Fibroblast of lung (primary cell): ENCODE results near the gene TBC1D5. TPM values are rescaled to one million over a fixed set of nuclear protein-coding genes. Genes with fewer than 3 reads are reported as not detected.

Experiments used
- DNase-seq, 2 donors: peaks; one replicate each; pipeline versions ENCODE4 v3.0.0 to v3.0.0-alpha.2; 2010; ENCODE audit warnings: low read depth in 2 of 2
- H2AFZ ChIP-seq: 2 replicates; pipeline ENCODE4 v1.5.1; 2012; ENCODE audit warnings: low read length, control low read depth, inconsistent platforms
- H3K27ac ChIP-seq: 2 replicates; pipeline ENCODE4 v1.5.1; 2011; ENCODE audit warnings: low read length, control low read depth; ENCODE audit not compliant: insufficient read depth
- H3K27me3 ChIP-seq: 2 replicates; pipeline ENCODE4 v1.5.1; 2011; ENCODE audit warnings: mild to moderate bottlenecking, low read length; ENCODE audit not compliant: control insufficient read depth, insufficient read depth
- H3K36me3 ChIP-seq: 2 replicates; pipeline ENCODE4 v1.5.1; 2011; ENCODE audit warnings: low read length; ENCODE audit not compliant: control insufficient read depth, insufficient read depth
- H3K4me1 ChIP-seq: 2 replicates; pipeline ENCODE4 v1.5.1; 2011; ENCODE audit warnings: low read length; ENCODE audit not compliant: control insufficient read depth, insufficient read depth; ENCODE audit errors: extremely low read depth
- H3K4me2 ChIP-seq: 2 replicates; pipeline ENCODE4 v1.5.1; 2011; ENCODE audit warnings: low read length, control low read depth; ENCODE audit not compliant: insufficient read depth; ENCODE audit errors: extremely low read depth
- H3K4me3 ChIP-seq, 4 experiments: fragments of 200-600 bp in 1 of 4; sonication (generic) in 1 of 4; replicated peaks in 1 of 4; 2 replicates each; pipeline ENCODE4 v1.5.1; 2011 to 2016; ENCODE audit warnings: low read length in 4 of 4, low read depth in 3 of 4, mild to moderate bottlenecking in 3 of 4, control low read depth in 2 of 4, inconsistent platforms in 1 of 4, mixed read lengths in 1 of 4; ENCODE audit not compliant: insufficient read depth in 1 of 4; ENCODE audit errors: control extremely low read depth in 1 of 4
- H3K79me2 ChIP-seq: 2 replicates; pipeline ENCODE4 v1.5.1; 2012; ENCODE audit warnings: mild to moderate bottlenecking, low read length, inconsistent platforms; ENCODE audit not compliant: control insufficient read depth, insufficient read depth
- H3K9ac ChIP-seq: 2 replicates; pipeline ENCODE4 v1.5.1; 2011; ENCODE audit warnings: mild to moderate bottlenecking, low read length, control low read depth; ENCODE audit not compliant: insufficient read depth
- H3K9me3 ChIP-seq: 2 replicates; pipeline ENCODE4 v1.5.1; 2012; ENCODE audit warnings: low read depth, low read length; ENCODE audit not compliant: control insufficient read depth, insufficient read depth
- H4K20me1 ChIP-seq: 2 replicates; pipeline ENCODE4 v1.5.1; 2011; ENCODE audit warnings: low read length; ENCODE audit not compliant: control insufficient read depth, insufficient read depth; ENCODE audit errors: extremely low read depth
- EZH2 ChIP-seq: IDR thresholded peaks from 2 replicates; pipeline ENCODE4 v1.5.1; 2012; ENCODE audit warnings: low read length, control low read depth, mild to moderate bottlenecking; ENCODE audit errors: missing control alignments
- polyA plus RNA-seq, 2 donors: library from polyadenylated mRNA; depleted of rRNA in 1 of 2; stranded (reverse) in 1 of 2; unstranded in 1 of 2; fragments of >200 nt; gene quantifications; 2 replicates each; pipeline ENCODE4 v1.2.1, GENCODE V29; 2011 to 2012; ENCODE audit warnings: missing spikeins in 1 of 2
- total RNA-seq: library from RNA; depleted of rRNA; stranded (reverse); fragments of >200 nt; gene quantifications from 2 replicates; pipeline ENCODE4 v1.2.1, GENCODE V29; 2014
- TF ChIP-seq, protein P1 (sequence below), 2 donors: IDR thresholded peaks in 1 of 2; conservative IDR thresholded peaks in 1 of 2; 1 replicate in 1 of 2; 2 replicates in 1 of 2; pipeline ENCODE4 v1.5.1; 2011 to 2012; ENCODE audit warnings: low read length in 2 of 2, control low read depth in 1 of 2, inconsistent platforms in 1 of 2, low read depth in 1 of 2, mild to moderate bottlenecking in 1 of 2

The TBC1D5 gene
- total and polyA plus RNA-seq, 2 donors (not counting 1 experiment from before 2014, with no cell fraction given) = 43.6 to 129 TPM

DNA sequence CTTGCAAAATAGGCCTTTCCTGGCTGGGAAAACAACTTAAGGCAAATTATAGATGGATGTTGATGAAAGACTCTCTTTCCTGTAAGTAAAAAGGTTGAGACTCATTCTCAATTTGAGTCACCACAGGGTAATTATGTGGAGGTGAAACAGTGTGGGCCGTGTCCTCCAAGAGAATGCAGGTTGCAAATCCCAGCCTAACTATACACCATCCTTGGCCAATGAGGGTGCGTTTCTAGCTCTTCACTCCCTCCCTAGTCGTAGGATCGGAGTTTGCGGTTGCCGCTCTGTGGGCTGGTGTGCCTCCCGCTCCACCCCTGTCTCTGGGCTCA, 597.8 kb downstream of the TBC1D5 start:
- Histone ChIP-seq H3K4me2 (no peak overlapping the region), H3K79me2 (no peaks in the 10 kb centered on the region), H3K9me3 (no peaks in the 10 kb centered on the region), H3K36me3 (no peaks in the 10 kb centered on the region), H4K20me1 (no peaks in the 10 kb centered on the region), H3K9ac (no peak overlapping the region), H3K4me1 (no peaks in the 10 kb centered on the region), H3K27me3 (no peaks in the 10 kb centered on the region), H2AFZ (no peak overlapping the region), H3K27ac (no peak overlapping the region), H3K4me3 (no peak overlapping the region)
- no peak for DNase-seq
- TF ChIP-seq, protein P1, sequence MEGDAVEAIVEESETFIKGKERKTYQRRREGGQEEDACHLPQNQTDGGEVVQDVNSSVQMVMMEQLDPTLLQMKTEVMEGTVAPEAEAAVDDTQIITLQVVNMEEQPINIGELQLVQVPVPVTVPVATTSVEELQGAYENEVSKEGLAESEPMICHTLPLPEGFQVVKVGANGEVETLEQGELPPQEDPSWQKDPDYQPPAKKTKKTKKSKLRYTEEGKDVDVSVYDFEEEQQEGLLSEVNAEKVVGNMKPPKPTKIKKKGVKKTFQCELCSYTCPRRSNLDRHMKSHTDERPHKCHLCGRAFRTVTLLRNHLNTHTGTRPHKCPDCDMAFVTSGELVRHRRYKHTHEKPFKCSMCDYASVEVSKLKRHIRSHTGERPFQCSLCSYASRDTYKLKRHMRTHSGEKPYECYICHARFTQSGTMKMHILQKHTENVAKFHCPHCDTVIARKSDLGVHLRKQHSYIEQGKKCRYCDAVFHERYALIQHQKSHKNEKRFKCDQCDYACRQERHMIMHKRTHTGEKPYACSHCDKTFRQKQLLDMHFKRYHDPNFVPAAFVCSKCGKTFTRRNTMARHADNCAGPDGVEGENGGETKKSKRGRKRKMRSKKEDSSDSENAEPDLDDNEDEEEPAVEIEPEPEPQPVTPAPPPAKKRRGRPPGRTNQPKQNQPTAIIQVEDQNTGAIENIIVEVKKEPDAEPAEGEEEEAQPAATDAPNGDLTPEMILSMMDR (conservative IDR thresholded peaks at IDR 0.05 in 1 of 2, IDR thresholded peaks at IDR 0.05 in 1 of 2; ENCODE audit: low read depth in 1 of 2, low read length in 2 of 2) = no peak
- no peak for TF ChIP-seq EZH2

DNA sequence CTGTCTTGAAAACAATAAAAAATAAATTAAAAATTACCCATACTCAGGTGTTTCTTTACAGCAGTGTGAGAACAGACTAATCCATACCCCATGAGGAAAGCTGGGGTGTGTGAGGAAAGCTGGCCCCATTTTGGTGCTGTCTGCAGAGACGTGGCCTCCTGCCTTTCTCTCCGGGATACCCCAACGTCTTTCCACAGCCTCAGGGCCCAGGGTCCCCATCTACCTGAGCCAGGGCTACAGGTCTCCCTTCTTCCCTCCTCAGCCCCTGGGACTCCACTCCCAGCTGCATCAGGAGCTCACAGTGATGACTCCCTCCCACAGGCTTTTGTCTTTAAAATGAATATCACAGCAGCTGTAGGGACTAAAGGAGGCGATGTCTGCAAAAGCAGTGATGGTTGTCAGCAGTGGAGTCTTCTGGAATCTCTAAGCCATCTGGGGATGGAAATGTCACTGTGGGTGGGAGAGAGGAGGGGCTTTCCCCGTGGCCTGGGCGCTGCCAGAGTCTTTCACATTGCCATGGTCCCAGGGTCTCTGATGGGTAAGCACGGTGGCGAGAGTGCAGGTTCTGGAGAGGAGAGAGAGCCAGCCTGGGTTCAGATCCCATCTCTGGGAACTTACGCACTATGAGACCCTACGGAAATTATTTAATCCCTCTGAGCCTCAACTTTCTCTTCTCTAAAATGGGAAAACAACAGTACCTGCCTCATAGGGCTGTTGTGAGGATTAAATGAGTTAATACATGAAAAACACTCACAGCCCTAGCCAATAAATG, 598.4 kb downstream of the TBC1D5 start:
- H3K4me3 ChIP-seq = no peak overlapping the region
- H3K4me1 ChIP-seq = no peaks in the 10 kb centered on the region
- no peaks in the 10 kb centered on the region for H3K9me3 ChIP-seq
- H3K4me2 ChIP-seq = no peak overlapping the region
- no peak overlapping the region for H2AFZ ChIP-seq
- TF ChIP-seq, protein P1 (conservative IDR thresholded peaks at IDR 0.05 in 1 of 2, IDR thresholded peaks at IDR 0.05 in 1 of 2; ENCODE audit: low read depth in 1 of 2, low read length in 2 of 2) = no peak
- TF ChIP-seq EZH2 = no peak
- H3K36me3 ChIP-seq = no peaks in the 10 kb centered on the region
- no peak overlapping the region for H3K9ac ChIP-seq
- no peaks in the 10 kb centered on the region for H4K20me1 ChIP-seq
- DNase-seq = no peak
- H3K27ac ChIP-seq = no peak overlapping the region
- no peaks in the 10 kb centered on the region for H3K27me3 ChIP-seq
- no peaks in the 10 kb centered on the region for H3K79me2 ChIP-seq

DNA sequence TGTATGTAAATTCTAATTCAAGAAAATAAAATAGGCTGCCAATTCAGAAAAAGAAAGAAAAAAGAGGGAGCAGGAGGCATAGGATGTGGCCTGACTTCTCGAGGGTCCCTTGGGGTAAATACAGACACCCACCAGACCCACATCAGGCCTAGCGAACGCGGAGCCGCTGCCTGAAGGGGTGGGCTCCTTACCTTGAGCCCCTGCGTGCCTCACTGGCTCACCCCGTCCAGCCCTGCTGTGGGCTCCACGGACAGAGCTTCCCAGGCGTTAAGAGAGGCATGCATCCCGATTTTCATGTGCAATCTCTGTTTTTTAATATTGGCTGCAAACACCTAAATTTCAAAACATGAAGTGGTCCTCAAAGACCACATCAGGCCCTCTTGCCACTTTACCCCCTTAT, 599.9 kb downstream of the TBC1D5 start:
- H3K4me3 ChIP-seq = no peak overlapping the region
- H3K9me3 ChIP-seq = no peaks in the 10 kb centered on the region
- no peaks in the 10 kb centered on the region for H3K36me3 ChIP-seq
- H4K20me1 ChIP-seq = no peaks in the 10 kb centered on the region
- no peak overlapping the region for H3K27ac ChIP-seq
- no peaks in the 10 kb centered on the region for H3K4me1 ChIP-seq
- no peak overlapping the region for H3K9ac ChIP-seq
- H3K27me3 ChIP-seq = no peaks in the 10 kb centered on the region
- H3K4me2 ChIP-seq = no peak overlapping the region
- H3K79me2 ChIP-seq = no peaks in the 10 kb centered on the region
- H2AFZ ChIP-seq = no peak overlapping the region
- TF ChIP-seq EZH2 = no peak
- TF ChIP-seq, protein P1 (conservative IDR thresholded peaks at IDR 0.05 in 1 of 2, IDR thresholded peaks at IDR 0.05 in 1 of 2; ENCODE audit: low read depth in 1 of 2, low read length in 2 of 2) = no peak
- no peak for DNase-seq
